ENCODE measurements around the gene GRID1.
"Not testable (repeated sequence)": the region's sequence is repeated elsewhere in the genome, so short reads cannot be mapped to it uniquely, and the experiment has no call there.

Gene GRID1

DNA sequence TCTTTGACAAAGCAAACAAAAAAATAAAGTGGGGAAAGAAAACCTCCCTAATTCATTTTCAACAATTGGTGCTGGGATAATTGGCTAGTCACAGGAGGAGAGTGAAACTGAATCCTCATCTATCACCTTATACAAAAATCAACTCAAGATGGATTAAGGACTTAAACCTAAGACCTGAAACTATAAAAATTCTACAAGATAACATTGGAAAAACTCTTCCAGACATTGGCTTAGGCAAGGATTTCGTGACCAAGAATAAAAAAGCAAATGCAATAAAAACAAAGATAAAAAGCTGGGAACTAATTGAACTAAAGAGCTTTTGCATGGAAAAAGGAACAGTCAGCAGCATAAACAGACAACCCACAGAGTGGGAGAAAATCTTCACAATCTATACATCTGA is 271.5 kb downstream of the GRID1 start:
- DNase-seq = not testable (repeated sequence)

- DNase-seq = not testable (repeated sequence)
Observed at GRCh38 chr10:86092311-86092710, 274.3 kb downstream of the GRID1 start.

GRCh38 chr10:86091216-86091615 is 275.4 kb downstream of the GRID1 start:
- DNase-seq = no peak

DNA sequence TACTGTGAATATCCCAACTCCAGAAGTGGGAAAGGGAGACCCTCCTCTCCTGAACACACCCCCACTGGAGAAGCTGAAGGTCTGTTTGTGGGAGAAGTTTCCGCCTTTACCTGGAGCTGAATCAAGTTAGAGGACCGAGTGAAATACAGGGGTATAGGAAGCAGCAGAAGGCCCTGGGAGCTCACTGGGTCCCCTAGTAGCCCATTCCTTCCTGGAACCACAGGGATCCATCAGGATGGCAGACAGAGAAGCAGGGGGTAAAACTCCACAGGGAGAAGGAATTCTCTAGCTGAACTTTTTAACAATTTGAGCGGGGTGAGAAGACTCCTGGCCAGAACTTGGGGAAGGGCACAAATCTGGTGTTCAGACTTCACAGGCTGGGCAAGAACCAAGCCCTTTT is 275.8 kb downstream of the GRID1 start:
- no peak for DNase-seq

GRCh38 chr10:86087716-86088115 is 278.9 kb downstream of the GRID1 start:
- no peak for DNase-seq

DNA sequence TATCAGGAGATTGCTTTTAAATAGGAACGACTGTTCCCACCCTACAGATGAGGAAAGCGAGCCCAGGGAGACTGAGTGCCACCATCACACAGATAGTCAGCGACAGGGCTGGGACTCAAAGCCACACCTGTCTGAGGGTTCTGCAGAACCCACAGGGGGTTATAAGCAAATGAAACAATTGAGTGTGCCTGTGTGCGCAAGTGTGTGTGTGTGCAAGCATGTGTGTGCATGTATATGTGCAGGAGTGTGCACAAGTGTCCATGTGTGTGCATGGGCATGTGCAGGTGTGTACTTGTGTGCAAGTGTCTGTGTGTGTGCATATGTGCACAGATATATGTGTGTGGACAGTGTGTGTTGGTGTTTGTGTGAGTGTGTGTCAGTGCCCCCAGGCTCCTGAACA is 280.2 kb downstream of the GRID1 start:
- no peak for DNase-seq

DNA sequence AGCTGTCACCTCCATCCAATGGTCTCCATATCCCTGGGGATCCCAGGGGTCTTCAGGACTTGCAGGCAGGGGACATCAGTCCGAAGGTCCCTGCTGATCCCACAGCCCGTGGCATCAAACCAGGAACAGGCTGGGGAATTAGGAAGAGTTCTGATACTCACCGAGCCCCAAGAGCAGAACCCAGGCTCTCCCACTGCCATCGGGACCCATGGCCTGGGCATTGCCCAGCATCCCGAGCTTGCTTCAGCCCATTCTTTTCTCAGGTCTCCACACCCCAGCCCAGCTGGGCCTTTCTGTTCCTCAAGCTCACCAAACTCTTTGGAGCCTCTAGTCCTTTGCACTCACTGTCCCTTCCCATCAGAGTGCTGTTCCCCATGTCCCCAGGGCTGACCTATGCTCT is 280.9 kb downstream of the GRID1 start:
- DNase-seq = no peak

- no peak for DNase-seq
Observed at GRCh38 chr10:86085136-86085535, 281.5 kb downstream of the GRID1 start.

- DNase-seq = no peak
Observed at GRCh38 chr10:86084585-86084984, 282.0 kb downstream of the GRID1 start.

- no peak for DNase-seq
Observed at GRCh38 chr10:86083664-86084175, 282.9 kb downstream of the GRID1 start.

GRCh38 chr10:86083206-86083605 is 283.4 kb downstream of the GRID1 start:
- no peak for DNase-seq

GRCh38 chr10:86082556-86082955 is 284.0 kb downstream of the GRID1 start:
- DNase-seq = no peak

DNA sequence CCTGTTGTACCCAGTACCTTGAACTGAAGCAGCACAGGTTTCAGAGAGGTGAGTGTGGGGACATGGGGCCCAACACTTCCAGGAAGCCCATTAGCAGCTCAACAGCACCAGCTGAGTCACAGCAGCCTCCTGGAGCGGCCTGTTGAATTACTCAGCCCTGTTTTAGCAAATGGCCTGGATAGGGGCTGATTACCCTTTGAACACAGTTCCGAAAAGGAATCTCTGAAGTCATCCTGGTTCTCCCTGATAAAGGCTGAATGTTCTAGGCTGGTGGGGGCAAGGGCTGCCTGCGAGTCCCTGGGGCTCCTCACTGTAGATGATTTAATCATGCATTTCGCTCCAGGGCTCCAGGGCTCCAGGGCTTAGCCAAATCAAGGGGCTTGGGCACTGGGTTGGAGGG is 287.5 kb downstream of the GRID1 start:
- DNase-seq = no peak

DNA sequence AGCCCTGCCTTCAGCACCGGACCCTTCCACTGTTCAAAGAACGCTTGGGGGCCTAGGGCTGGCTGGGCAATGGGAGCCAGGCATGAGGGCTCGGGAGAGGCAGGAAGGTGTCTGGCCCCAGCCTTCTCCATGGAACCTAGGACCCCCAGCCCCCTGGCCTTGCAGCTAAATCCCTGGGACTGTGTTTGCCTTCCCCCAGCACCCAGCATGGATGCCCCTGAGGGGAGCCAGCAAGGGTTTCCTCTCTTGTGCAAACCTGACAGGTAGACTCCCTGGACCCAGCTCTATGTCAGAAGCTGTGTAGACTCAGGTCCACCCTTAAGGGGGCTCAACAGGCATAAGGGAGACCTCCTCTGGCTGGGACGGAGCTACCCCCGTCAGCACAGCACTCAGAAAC is 288.0 kb downstream of the GRID1 start:
- DNase-seq = no peak

- no peak for DNase-seq
Observed at GRCh38 chr10:86077871-86078638, 288.5 kb downstream of the GRID1 start.

- DNase-seq = no peak
Observed at GRCh38 chr10:86077271-86077670, 289.3 kb downstream of the GRID1 start.

DNA sequence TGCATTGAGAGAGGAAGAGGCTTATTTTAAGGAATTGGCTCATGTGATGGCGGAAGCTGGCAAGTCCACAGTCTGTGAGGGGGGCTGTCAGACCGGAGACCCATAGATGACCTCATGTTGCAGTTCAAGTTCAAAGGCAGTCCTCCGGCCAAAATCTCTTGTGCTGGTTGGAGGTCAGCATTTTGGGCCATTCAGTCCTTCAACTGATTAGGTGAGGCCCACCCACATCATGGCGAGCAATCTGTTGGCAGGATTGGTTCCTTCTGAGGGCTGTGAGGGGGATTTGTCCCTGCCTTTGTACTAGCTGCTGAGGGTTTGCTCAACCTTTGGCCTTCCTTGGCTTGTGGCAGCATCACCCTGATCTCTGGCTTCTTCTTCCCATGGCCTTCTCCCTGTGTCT is 290.1 kb downstream of the GRID1 start:
- DNase-seq = not testable (repeated sequence)

- no peak for DNase-seq
Observed at GRCh38 chr10:86075512-86075911, 291.1 kb downstream of the GRID1 start.

DNA sequence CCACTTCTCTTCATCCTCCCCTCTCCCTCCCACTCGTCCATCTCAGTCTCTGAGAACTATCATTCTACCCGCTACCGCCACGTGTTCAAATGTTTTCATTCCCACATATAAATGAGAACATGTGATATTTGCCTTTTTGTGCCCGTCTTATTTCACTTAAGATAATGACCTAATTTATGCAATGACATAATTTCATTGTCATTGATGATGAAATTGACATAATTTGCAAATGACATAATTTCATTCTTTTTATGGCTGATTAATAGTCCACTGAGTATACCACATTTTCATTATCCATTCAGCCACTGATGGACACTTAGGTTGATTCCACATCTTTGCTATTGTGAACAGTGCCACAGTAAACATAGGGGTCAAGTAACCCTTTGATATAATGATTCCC is 292.3 kb downstream of the GRID1 start:
- no peak for DNase-seq

DNA sequence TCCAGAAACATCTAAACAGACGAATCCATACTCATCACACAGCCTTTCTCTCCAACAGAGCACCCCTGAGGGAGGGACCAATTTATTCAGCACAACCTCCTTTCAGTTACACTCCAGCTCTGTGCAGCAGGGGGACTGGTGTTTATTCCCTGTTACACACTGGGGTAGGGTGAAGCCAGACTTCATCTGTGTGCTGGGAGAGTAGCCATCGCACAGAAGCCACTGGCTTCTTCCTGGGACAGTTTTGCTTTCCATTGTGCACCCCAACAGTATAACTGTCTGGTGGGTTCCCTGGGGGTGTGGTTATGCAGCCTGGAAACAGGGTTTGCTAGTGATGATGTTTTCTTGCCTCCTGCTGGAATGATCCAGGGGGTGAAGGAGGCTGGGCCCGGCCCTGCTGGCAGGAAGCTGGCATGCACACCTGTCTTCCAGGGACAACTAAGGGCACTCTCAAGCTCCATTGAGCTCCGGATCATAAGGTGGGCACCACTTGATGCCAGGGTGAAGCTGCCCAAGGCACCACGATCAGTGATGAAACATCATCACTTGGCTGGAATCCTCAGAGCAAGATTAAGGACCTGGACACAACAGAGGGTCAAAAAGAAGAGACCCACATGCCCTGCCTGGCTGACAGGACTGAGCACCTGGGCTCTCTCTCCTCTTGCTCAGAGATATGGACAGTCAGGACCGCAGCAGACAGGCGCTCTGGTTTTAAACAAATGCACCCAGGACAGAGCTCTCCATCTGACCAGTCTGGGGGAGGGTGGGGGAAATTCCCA is 293.2 kb downstream of the GRID1 start:
- DNase-seq = no peak

DNA sequence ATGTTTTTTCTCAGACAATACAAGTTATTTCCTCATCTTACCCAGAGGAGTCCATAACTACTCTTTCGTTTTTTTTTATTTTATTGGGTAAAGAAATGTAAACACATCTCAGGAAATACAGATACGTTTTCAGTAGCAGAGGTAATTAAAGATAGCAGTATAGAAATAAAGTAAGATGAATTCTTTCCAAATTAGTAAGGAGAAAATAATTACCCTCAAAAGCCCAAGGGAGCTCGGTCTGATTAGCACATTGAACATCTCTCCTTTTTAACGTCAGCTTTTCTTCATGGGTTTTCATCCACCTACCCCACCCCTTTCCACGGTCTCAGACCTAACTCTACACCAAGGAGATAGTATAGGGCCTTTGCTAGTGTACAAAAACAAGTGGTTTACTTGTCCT is 294.2 kb downstream of the GRID1 start:
- no peak for DNase-seq

DNA sequence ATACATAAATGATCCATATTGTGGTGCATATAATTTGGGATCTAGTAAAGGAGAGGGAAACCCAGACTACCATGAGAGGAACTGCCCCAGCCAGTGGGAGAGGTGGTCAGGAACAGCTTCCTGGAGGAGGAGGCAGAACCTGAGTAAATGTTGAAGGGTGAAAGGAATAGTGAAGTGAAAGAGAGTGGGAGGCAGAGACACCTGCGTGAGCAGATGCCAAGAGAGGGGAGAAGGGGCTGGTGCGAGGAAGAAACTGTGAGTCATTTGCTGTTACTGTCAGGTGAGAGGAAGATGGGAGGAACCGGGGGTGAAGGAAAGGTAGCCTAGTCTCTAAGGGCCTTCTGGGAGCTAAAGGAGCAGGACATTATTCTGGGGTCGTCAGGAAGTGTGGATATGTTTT is 294.8 kb downstream of the GRID1 start:
- no peak for DNase-seq

DNA sequence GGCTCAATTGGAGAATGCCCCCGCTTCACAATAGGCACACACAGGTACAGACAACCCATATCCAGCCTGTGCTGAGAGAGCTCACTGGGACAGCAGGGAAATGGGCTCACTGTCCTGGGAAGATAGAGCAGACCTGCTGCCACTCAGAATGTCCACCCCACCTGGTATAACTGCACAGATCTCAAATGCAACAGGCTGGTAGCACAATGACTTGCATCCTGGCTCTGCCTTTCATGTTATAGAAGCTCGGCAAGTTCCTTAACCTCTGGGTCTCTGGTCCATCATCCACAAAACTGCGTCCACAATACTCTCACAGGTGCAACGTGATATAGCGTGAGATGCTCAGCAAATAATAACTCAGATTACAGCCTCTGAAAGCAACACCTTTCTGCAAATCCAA is 295.4 kb downstream of the GRID1 start:
- DNase-seq = no peak

DNA sequence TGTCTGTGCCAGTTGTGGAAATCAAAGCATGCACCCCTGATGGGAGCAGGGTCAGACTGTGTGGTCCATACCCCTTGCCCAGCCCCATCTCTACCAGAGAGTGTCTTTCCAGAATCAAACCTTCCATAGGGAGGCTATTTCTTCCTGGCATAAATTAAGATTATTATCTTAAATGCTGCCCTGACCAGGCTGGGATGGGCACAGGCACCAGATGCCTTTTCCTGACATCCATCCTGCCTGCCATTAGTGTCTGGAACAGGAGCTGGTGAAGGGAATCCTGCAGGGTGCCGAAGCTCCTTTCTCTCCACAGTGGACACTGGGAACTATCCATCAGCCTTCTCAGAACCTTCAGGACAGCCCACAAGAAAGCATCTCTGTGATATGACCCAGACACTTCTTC is 296.3 kb downstream of the GRID1 start:
- no peak for DNase-seq
